IPS-20b (cell line): Measurements from ENCODE around the gene RPLP2.

Experiments
- H3K27ac ChIP-seq: one replicate; pipeline ENCODE4 v1.5.1; 2013; ENCODE audit warnings: low read length
- H3K27me3 ChIP-seq: 2 replicates; pipeline ENCODE4 v1.6.1; 2013; ENCODE audit warnings: mild to moderate bottlenecking, low read length, inconsistent platforms; ENCODE audit not compliant: insufficient read depth
- H3K36me3 ChIP-seq: 2 replicates; pipeline ENCODE4 v1.6.1; 2013; ENCODE audit warnings: low read depth, mild to moderate bottlenecking, inconsistent platforms, low read length, moderate library complexity; ENCODE audit not compliant: insufficient read depth
- H3K4me1 ChIP-seq: 2 replicates; pipeline ENCODE4 v1.6.1; 2013; ENCODE audit warnings: mild to moderate bottlenecking, control low read depth, inconsistent platforms, low read length, moderate library complexity; ENCODE audit not compliant: insufficient read depth
- H3K4me3 ChIP-seq: 2 replicates; pipeline ENCODE4 v1.5.1; 2013; ENCODE audit warnings: mild to moderate bottlenecking, low read length, inconsistent platforms
- H3K9ac ChIP-seq: 2 replicates; pipeline ENCODE4 v1.6.1; 2013; ENCODE audit warnings: low read depth, mild to moderate bottlenecking, inconsistent platforms, low read length, moderate library complexity
- H3K9me3 ChIP-seq: 2 replicates; pipeline ENCODE4 v1.6.1; 2013; ENCODE audit warnings: mild to moderate bottlenecking, low read depth, low read length, inconsistent platforms; ENCODE audit not compliant: insufficient read depth

The RPLP2 gene

DNA sequence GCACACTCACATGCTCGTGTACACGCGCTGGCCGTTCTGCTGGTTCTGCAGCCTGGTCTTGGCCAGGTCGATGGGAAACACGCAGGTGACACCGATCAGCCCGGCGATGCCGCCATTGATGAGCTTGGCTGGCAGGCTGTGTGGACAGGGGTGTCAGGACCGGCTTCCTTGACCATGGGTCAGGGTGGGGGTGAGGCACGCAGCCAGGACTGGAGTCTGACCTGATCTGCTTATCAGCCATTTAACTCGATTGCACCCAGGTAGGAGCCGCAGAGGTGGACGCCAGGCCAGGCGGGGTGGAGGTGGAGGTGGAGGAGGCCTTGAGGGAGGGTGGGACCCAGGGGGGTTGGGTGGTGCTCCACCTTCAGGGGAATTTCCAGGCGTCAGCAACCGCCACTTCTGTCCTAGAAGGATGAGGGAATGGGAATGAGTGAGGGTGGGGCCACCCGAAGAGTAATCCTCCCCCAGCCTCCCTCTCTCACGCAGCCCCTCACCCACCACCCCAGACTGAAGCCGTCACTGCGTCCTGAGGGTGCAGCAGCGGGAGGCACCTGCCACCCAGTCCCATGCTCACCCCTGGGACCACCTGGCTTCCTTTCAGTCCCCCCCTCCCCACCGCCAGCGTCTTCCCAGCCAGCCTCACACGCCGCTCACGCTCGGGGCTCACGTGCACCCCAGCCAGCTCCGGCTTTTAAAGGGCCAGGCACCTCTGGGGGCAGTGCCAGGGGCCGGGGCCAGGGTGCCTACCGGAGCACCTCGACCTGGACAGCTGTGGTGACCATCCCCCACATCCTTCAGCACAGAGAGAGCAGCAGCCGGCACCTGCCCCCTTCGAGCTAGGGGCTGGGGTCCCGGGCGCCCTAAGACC, 14.8 kb upstream of the RPLP2 start:
- Histone ChIP-seq H3K4me3 (no peak overlapping the region), H3K9ac (no peak overlapping the region), H3K4me1 (peaks cover 8% of the 10 kb centered on the region; the same call in 1 of the 2 replicates), H3K36me3 (peaks cover 9% of the 10 kb centered on the region), H3K27me3 (no peaks in the 10 kb centered on the region), H3K27ac (no peak overlapping the region), H3K9me3 (no peaks in the 10 kb centered on the region)

GRCh38 chr11:795634-796564, 13.9 kb upstream of the RPLP2 start:
- H3K4me3 ChIP-seq = peak overlapping the region; percentile 95; the same call in 1 of the 2 replicates
- peaks cover 15% of the 10 kb centered on the region for H3K36me3 ChIP-seq
- H3K9me3 ChIP-seq = no peaks in the 10 kb centered on the region
- H3K27ac ChIP-seq = no peak overlapping the region
- peak overlapping the region; percentile 41; the same call in 1 of the 2 replicates for H3K9ac ChIP-seq
- H3K27me3 ChIP-seq = no peaks in the 10 kb centered on the region
- H3K4me1 ChIP-seq = peaks cover 4% of the 10 kb centered on the region; the same call in 1 of the 2 replicates

GRCh38 chr11:796565-797295, 13.0 kb upstream of the RPLP2 start:
- H3K36me3 ChIP-seq = peaks cover 15% of the 10 kb centered on the region
- H3K4me3 ChIP-seq = peak overlapping the region; percentile 95
- no peaks in the 10 kb centered on the region for H3K9me3 ChIP-seq
- H3K4me1 ChIP-seq = peaks cover 4% of the 10 kb centered on the region; the same call in 1 of the 2 replicates
- H3K9ac ChIP-seq = peak overlapping the region; percentile 87; the same call in 1 of the 2 replicates
- H3K27me3 ChIP-seq = no peaks in the 10 kb centered on the region
- H3K27ac ChIP-seq = peak overlapping the region; percentile 65

GRCh38 chr11:797296-798092, 12.3 kb upstream of the RPLP2 start:
- Histone ChIP-seq H3K9me3 (no peaks in the 10 kb centered on the region), H3K36me3 (peaks cover 22% of the 10 kb centered on the region), H3K27me3 (no peaks in the 10 kb centered on the region), H3K27ac (peak overlapping the region; percentile 65), H3K9ac (peak overlapping the region; percentile 87), H3K4me3 (peak overlapping the region; percentile 95), H3K4me1 (peaks cover 4% of the 10 kb centered on the region; the same call in 1 of the 2 replicates)

DNA sequence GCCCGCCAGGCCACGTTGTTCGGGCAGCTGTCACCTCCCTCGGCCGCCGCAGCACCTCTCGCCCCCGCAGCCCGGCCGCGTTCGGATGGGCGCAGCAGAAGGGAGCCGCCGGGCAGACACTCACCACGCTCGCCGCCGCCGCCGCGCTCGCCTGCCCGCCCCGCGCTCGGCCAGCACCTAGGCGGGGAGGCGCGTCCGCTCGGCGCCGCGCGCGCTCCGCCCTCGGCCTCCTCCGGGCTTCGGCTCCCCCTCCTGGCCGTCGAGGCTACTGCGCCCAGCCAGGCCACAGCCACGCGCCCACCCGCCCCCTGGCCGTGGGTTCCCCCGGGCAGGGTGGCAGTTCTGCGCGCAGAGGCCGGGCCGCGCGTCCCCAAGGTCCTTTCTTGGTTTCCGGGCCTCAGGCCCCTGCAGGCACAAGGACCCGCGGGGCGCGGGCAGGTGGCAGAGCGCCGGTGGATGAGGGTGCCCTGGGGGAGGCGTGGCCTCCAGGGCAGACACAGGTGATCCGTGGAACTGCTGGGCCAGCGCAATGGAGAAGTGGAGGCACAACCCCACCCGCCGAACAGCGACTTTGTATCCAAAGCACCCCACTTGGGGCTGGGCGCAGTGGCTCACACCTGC, 11.6 kb upstream of the RPLP2 start, which contains the start of gene SLC25A22:
Gene SLC25A22 (minus strand): TSS at position 189 of the 621 bp plus-strand sequence. CDS start 3,275 bp downstream, outside the sequence.
- peak within 1 kb of the TSS; percentile 95 for H3K4me3 ChIP-seq
- H3K27ac ChIP-seq = peak within 1 kb of the TSS; percentile 65

DNA sequence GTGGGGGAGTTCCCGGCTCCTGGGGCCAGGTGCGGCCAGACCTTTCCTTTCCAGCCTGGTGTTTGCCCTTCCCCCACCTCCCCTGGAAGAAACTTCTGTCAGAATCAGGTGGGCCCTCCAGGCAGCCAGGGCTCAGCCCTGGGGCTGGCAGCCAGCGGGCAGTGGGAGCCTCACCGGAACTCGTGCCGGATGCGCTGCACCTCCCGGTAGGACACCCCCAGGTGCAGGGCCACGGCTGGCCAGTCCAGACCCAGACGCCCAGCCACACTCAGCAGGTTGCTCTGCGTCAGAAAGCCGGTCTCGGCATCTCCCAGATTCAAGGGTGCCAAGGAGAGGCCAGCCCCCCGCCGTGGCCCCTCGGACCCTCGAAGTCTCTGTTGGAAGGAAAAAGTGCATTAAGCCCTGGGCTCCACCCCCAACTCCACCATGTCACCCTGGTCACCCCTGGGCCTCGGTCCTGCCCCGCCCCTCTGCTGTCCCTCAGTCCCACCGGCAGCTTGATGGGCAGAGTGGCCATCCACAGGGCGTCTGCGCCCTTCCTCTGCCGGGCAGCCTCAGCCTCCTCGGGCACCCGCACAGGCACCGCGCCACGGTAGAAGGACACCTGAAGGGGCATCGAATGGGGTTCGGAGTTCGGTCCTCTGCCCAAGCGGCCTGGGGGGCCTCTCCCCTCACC, 10.0 kb upstream of the RPLP2 start:
- H3K4me1 ChIP-seq = peaks cover 8% of the 10 kb centered on the region; the same call in 1 of the 2 replicates
- no peaks in the 10 kb centered on the region for H3K9me3 ChIP-seq
- no peak overlapping the region for H3K4me3 ChIP-seq
- no peak overlapping the region for H3K27ac ChIP-seq
- no peaks in the 10 kb centered on the region for H3K27me3 ChIP-seq
- peaks cover 18% of the 10 kb centered on the region; the same call in 1 of the 2 replicates for H3K36me3 ChIP-seq
- H3K9ac ChIP-seq = no peak overlapping the region

More for the DNA sequence above, 11.6 kb upstream of the RPLP2 start, which contains the start of gene SLC25A22:
- peak within 1 kb of the TSS; percentile 87 for H3K9ac ChIP-seq
- H3K9me3 ChIP-seq = no peaks in the 10 kb centered on the region
- H3K36me3 ChIP-seq = peaks cover 22% of the 10 kb centered on the region
- H3K4me1 ChIP-seq = peaks cover 4% of the 10 kb centered on the region; the same call in 1 of the 2 replicates
- no peaks in the 10 kb centered on the region for H3K27me3 ChIP-seq

DNA sequence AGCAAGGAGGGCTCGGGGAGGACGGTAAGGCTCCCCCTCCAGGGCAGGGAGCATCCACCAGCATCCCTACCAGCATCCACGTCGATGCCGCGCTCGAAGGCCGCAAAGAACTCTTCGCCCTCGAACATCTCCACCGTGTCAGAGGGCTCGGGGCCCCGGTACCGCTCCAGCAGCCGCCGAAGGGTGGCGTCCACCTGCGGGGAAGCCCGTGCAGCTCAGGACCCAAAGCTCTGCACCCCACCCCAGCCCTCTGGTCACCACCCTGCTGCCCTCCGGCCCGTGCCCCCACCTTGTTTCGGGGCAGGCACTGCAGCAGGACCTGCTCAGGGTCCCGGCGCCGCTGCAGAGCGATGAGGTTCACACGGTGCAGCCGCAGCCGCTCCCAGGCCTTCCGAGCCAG, 9.3 kb upstream of the RPLP2 start:
- no peak overlapping the region for H3K9ac ChIP-seq
- H3K36me3 ChIP-seq = peaks cover 18% of the 10 kb centered on the region; the same call in 1 of the 2 replicates
- no peaks in the 10 kb centered on the region for H3K9me3 ChIP-seq
- no peak overlapping the region for H3K4me3 ChIP-seq
- H3K27me3 ChIP-seq = no peaks in the 10 kb centered on the region
- H3K4me1 ChIP-seq = peaks cover 8% of the 10 kb centered on the region; the same call in 1 of the 2 replicates
- no peak overlapping the region for H3K27ac ChIP-seq

DNA sequence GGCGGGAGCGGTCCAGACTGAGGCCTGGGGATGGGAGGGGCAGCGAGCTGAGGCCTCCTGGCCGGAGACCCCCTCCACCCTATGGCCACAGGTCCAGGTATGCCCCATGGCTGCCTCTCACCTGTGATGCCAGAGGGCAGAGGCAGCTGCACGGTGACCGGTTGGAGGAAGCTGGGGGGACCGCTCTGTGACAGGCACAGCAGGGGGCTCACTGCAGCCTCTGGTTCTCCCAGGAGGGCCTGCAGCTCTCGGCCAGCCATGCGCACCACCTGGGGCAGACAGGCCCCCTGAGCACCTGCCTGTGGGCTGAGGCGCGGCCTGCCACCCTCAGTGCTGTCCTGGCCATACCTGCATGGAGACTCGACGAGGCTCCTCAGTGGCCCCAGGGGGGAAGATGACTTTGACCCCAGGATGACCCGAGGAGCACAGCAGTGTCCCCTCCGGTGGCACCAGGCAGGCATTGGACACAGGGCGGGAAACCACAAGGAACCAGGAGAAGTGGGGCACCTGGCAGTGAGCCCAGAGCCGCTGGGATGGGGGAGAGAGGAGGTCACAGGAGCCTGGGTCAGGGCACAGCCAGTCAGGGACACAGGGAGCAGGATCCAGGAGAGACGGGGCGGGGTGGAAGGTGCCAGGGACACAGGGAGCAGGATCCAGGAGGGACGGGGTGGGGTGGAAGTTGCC, 8.5 kb upstream of the RPLP2 start:
- no peaks in the 10 kb centered on the region for H3K27me3 ChIP-seq
- H3K27ac ChIP-seq = no peak overlapping the region
- peaks cover 18% of the 10 kb centered on the region; the same call in 1 of the 2 replicates for H3K36me3 ChIP-seq
- peaks cover 8% of the 10 kb centered on the region; the same call in 1 of the 2 replicates for H3K4me1 ChIP-seq
- H3K4me3 ChIP-seq = no peak overlapping the region
- no peak overlapping the region for H3K9ac ChIP-seq
- H3K9me3 ChIP-seq = no peaks in the 10 kb centered on the region

DNA sequence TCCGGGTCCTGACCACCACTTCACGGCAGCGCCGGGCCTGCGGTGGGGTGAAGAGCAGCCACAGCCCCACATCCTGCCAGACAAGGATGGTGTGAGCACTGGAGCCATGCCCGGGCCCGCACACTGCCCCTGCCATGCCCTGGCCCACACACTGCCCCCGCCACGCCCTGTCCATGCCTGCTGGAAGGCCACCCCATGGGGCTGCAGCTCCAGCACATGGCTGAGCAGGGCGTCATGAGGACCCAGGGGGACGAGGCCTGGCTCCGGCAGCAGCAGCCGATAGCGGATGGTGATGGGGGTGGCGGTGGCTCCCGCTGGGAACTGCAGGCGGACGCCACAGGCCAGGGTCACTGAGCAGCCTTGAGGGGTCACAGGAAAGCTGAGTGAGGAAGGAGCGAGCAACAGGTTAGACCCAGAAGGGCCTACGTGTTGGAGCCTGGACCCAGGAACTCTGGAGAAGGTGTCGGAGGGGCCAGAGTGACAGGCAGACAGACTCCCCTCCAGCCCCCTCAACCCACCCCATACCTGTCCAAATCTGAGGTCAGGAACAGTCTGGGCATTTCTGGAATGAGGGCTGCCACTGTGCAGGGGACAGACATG, 7.6 kb upstream of the RPLP2 start:
- Histone ChIP-seq H3K27me3 (no peaks in the 10 kb centered on the region), H3K9me3 (no peaks in the 10 kb centered on the region), H3K4me3 (no peak overlapping the region), H3K36me3 (peaks cover 18% of the 10 kb centered on the region; the same call in 1 of the 2 replicates), H3K27ac (no peak overlapping the region), H3K9ac (no peak overlapping the region), H3K4me1 (peaks cover 5% of the 10 kb centered on the region; the same call in 1 of the 2 replicates)
